A172 (cell line): ENCODE results near the gene PF4V1. TPM values are rescaled to one million over a fixed set of nuclear protein-coding genes. Genes with fewer than 3 reads are reported as not detected.

Source experiments
- total RNA-seq: library from RNA; depleted of rRNA; stranded (reverse); fragments of >200 nt; shearing (Covaris generic); gene quantifications from 2 replicates; pipeline ENCODE4 v1.2.3, GENCODE V29; 2014; rRNA removed

The PF4V1 gene
- total RNA-seq, 1 experiment from 2014 or later, result not detected

Other genes starting within 250 kb of the PF4V1 start
- gene RASSF6, start 232.9 kb upstream of the PF4V1 start, total RNA-seq, result 0.02 and 0.31 TPM in 2 replicates
- gene CXCL8, start 112.7 kb upstream of the PF4V1 start, total RNA-seq, result 0.09 TPM in 1 of 2 replicates, not detected in the other
- gene CXCL6, start 16.6 kb upstream of the PF4V1 start, total RNA-seq, result not detected in 2 replicates
- gene CXCL1, start 16.1 kb downstream of the PF4V1 start, total RNA-seq, result not detected in 2 replicates
- not detected in 2 replicates for gene PF4, start 128.7 kb downstream of the PF4V1 start, total RNA-seq
- gene PPBP, start 134.9 kb downstream of the PF4V1 start, total RNA-seq, result not detected in 2 replicates
- not detected in 2 replicates for gene CXCL5, start 145.4 kb downstream of the PF4V1 start, total RNA-seq
- not detected in 2 replicates for gene CXCL3, start 185.4 kb downstream of the PF4V1 start, total RNA-seq
- gene CXCL2, start 245.9 kb downstream of the PF4V1 start, total RNA-seq, result not detected in 2 replicates